Measurements from ENCODE around the gene PABPN1L.

DNA sequence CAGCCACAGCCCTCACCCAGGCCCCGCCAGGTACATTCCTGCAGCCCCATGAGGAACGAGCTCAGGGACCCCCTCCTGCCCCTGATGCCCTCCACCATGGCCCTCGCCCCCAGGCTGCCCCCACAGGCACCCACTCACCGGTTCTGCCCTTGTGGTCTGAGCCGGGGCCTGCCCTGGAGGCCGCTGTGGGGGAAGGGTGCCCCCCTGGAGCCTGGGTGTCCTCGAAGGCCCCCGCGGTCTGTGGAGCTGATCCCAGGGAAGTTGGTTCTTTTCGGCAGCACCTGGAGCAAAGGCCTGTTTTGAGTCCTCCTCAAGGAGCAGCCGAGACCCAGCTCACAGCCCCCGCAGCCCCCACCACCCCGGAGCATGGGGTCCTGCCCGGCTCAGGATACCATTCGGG, 2.4 kb downstream of the PABPN1L start:
- TF ChIP-seq, protein P1, sequence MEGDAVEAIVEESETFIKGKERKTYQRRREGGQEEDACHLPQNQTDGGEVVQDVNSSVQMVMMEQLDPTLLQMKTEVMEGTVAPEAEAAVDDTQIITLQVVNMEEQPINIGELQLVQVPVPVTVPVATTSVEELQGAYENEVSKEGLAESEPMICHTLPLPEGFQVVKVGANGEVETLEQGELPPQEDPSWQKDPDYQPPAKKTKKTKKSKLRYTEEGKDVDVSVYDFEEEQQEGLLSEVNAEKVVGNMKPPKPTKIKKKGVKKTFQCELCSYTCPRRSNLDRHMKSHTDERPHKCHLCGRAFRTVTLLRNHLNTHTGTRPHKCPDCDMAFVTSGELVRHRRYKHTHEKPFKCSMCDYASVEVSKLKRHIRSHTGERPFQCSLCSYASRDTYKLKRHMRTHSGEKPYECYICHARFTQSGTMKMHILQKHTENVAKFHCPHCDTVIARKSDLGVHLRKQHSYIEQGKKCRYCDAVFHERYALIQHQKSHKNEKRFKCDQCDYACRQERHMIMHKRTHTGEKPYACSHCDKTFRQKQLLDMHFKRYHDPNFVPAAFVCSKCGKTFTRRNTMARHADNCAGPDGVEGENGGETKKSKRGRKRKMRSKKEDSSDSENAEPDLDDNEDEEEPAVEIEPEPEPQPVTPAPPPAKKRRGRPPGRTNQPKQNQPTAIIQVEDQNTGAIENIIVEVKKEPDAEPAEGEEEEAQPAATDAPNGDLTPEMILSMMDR (IDR thresholded peaks at IDR 0.05 in 8 of 11, conservative IDR thresholded peaks at IDR 0.05 in 3 of 11) = no peak
- no peak for TF ChIP-seq POLR2AphosphoS5 (IDR thresholded peaks at IDR 0.05)
